MCF 10A (cell line): Measurements from ENCODE around the gene KCNJ5. TPM values are rescaled to one million over a fixed set of nuclear protein-coding genes. Genes with fewer than 3 reads are reported as not detected.

Experiments
- BruUV-seq: library from RNA; stranded (reverse); fragments of 400-500 nt; replicated peaks from 2 replicates; lab custom pipeline; 2021; lab: Mats Ljungman, UMichigan
- CTCF ChIA-PET: fragments of 300-600 bp; sonication (Branson Sonifier 250); formaldehyde crosslinking; extraction: SDS; loops from one replicate; lab custom pipeline; 2021; ENCODE audit warnings: antibody characterized with exemption, inconsistent platforms; lab: Yijun Ruan, JAX
- POLR2A ChIA-PET: fragments of 300-600, 350-650 bp; sonication (Branson Sonifier 250); formaldehyde crosslinking; extraction: SDS; loops from one replicate; lab custom pipeline; 2020; ENCODE audit warnings: antibody characterized with exemption, inconsistent platforms; lab: Yijun Ruan, JAX
- DNase-seq: peaks from one replicate; pipeline ENCODE4 v3.0.0-alpha.2; 2018; ENCODE audit not compliant: unreplicated experiment
- H3K27ac Mint-ChIP-seq: one replicate; pipeline ENCODE4 v1.8.0; 2022; ENCODE audit warnings: mild to moderate bottlenecking, low read depth, mixed read lengths; ENCODE audit not compliant: unreplicated experiment
- H3K27me3 Mint-ChIP-seq: one replicate; pipeline ENCODE4 v1.8.0; 2022; ENCODE audit warnings: mixed read lengths; ENCODE audit not compliant: insufficient read depth, unreplicated experiment
- H3K36me3 Mint-ChIP-seq: one replicate; pipeline ENCODE4 v1.8.0; 2022; ENCODE audit warnings: mild to moderate bottlenecking, moderate library complexity, mixed read lengths; ENCODE audit not compliant: insufficient read depth, unreplicated experiment
- H3K4me1 Mint-ChIP-seq: one replicate; pipeline ENCODE4 v1.8.0; 2022; ENCODE audit warnings: mixed read lengths; ENCODE audit not compliant: insufficient read depth, unreplicated experiment
- H3K4me3 Mint-ChIP-seq: one replicate; pipeline ENCODE4 v1.8.0; 2022; ENCODE audit warnings: mild to moderate bottlenecking, moderate library complexity, mixed read lengths; ENCODE audit not compliant: unreplicated experiment
- H3K9me3 Mint-ChIP-seq: one replicate; pipeline ENCODE4 v1.8.0; 2022; ENCODE audit warnings: mixed read lengths; ENCODE audit not compliant: unreplicated experiment
- CTCF ChIP-seq: fragments of 200-600 bp; IDR thresholded peaks from one replicate; pipeline ENCODE4 v1.8.0; 2022; ENCODE audit warnings: antibody characterized with exemption, mild to moderate bottlenecking; ENCODE audit not compliant: unreplicated experiment
- intact Hi-C: fragments of 100-400 bp; cut with micrococcal nuclease; formaldehyde crosslinking; loops from 2 replicates; pipeline ENCODE4 v1.14.1; 2022
- total RNA-seq: library from RNA; stranded (reverse); gene quantifications from 2 replicates; pipeline ENCODE4 v1.2.3, GENCODE V29; 2022

The KCNJ5 gene
- total RNA-seq, 1 experiment from 2014 or later: not detected

- Mint-ChIP-seq H3K4me1 (peaks cover 15% of the 10 kb centered on the region), H3K4me3 (no peak overlapping the region), H3K27me3 (peaks cover 19% of the 10 kb centered on the region), H3K36me3 (no peaks in the 10 kb centered on the region), H3K27ac (no peak overlapping the region), H3K9me3 (no peaks in the 10 kb centered on the region)
- no TSS peak for BruUV-seq
- DNase-seq: peak; percentile 79
- peak; percentile 87 for TF ChIP-seq CTCF
- intact Hi-C loops: loop anchor here (1.0 to 10.0 kb wide), 6 partner anchors 21 to 870 kb away; no protein-coding TSS in a partner anchor
- POLR2A ChIA-PET: interaction anchor here (0.6 to 2.1 kb wide), 6 partner anchors 20 to 783 kb away, joined by 3 to 18 read pairs (median 4); no protein-coding TSS in a partner anchor
- CTCF ChIA-PET: interaction anchor here (0.6 to 13.1 kb wide), 43 partner anchors 9 to 1697 kb away, joined by 3 to 598 read pairs (median 4); partner anchors contain the start of genes KCNJ1 and TP53AIP1
Observed at GRCh38 chr11:128884703-128885338, 6.3 kb upstream of the KCNJ5 start.

GRCh38 chr11:128886406-128887124 lies 4.6 kb upstream of the KCNJ5 start:
- ChIA-PET CTCF (interaction anchor here (0.5 to 13.1 kb wide), 21 partner anchors 10 to 1338 kb away, joined by 3 to 598 read pairs (median 4); partner anchors contain the start of gene TP53AIP1), POLR2A (interaction anchor here (0.9 to 2.1 kb wide), 4 partner anchors 18 to 73 kb away, joined by 3 to 8 read pairs (median 6); no protein-coding TSS in a partner anchor)
- peak; percentile 56 for DNase-seq
- Mint-ChIP-seq H3K36me3 (no peaks in the 10 kb centered on the region), H3K27me3 (peaks cover 19% of the 10 kb centered on the region), H3K4me3 (no peak overlapping the region), H3K9me3 (no peaks in the 10 kb centered on the region), H3K27ac (no peak overlapping the region), H3K4me1 (peaks cover 15% of the 10 kb centered on the region)
- no TSS peak for BruUV-seq
- intact Hi-C loops: loop anchor here (10.0 kb wide), 2 partner anchors 478 to 868 kb away; no protein-coding TSS in a partner anchor
- TF ChIP-seq CTCF: peak; percentile 32

GRCh38 chr11:128888034-128888985 lies 2.8 kb upstream of the KCNJ5 start:
- Mint-ChIP-seq H3K9me3 (no peaks in the 10 kb centered on the region), H3K4me3 (no peak overlapping the region), H3K27ac (no peak overlapping the region), H3K27me3 (peaks cover 6% of the 10 kb centered on the region), H3K36me3 (no peaks in the 10 kb centered on the region), H3K4me1 (peaks cover 15% of the 10 kb centered on the region)
- ChIA-PET POLR2A (interaction anchor here (0.7 to 1.4 kb wide), 5 partner anchors 20 to 117 kb away, joined by 3 to 4 read pairs (median 4); no protein-coding TSS in a partner anchor), CTCF (interaction anchor here (0.6 to 13.1 kb wide), 9 partner anchors 8 to 1337 kb away, joined by 3 to 598 read pairs (median 3); partner anchors contain the start of gene TP53AIP1)
- TF ChIP-seq CTCF: no peak
- intact Hi-C loops: loop anchor here (10.0 kb wide), 2 partner anchors 476 to 866 kb away; no protein-coding TSS in a partner anchor
- peak; percentile 33 for DNase-seq
- no TSS peak for BruUV-seq
